GM23338 (cell line): ENCODE data around the gene TOR1AIP1. TPM values are rescaled to one million over a fixed set of nuclear protein-coding genes. Genes with fewer than 3 reads are reported as not detected.

ENCODE experiments used
- ATAC-seq: fragments of 200-7000 bp; cut with Tn5 transposase; 3 replicates; pipeline ENCODE4 v1.9.1; 2020
- DNase-seq: peaks from one replicate; pipeline ENCODE4 v3.0.0-alpha.2; 2015; ENCODE audit warnings: low spot score
- H2AFZ ChIP-seq: fragments of 200-600 bp; sonication (generic); 2 replicates; pipeline ENCODE4 v1.8.0; 2016; ENCODE audit warnings: antibody characterized with exemption, mild to moderate bottlenecking, moderate library complexity
- H3F3A ChIP-seq: fragments of 200-600 bp; sonication (generic); replicated peaks from 2 replicates; pipeline ENCODE4 v1.8.0; 2017; ENCODE audit warnings: antibody characterized with exemption, mixed run types, low read depth
- H3K27ac ChIP-seq: fragments of 200-600 bp; sonication (generic); 2 replicates; pipeline ENCODE4 v1.6.1; 2016; ENCODE audit warnings: low read depth
- H3K27me3 ChIP-seq: fragments of 200-600 bp; sonication (generic); 2 replicates; pipeline ENCODE4 v1.8.0; 2016; ENCODE audit warnings: mild to moderate bottlenecking, mixed run types, moderate library complexity; ENCODE audit not compliant: insufficient read depth
- H3K36me3 ChIP-seq: fragments of 200-600 bp; sonication (generic); 2 replicates; pipeline ENCODE4 v1.8.0; 2016; ENCODE audit warnings: mild to moderate bottlenecking; ENCODE audit not compliant: insufficient read depth
- H3K4me1 ChIP-seq: fragments of 200-600 bp; sonication (generic); 2 replicates; pipeline ENCODE4 v1.8.0; 2016; ENCODE audit warnings: mild to moderate bottlenecking, moderate library complexity; ENCODE audit not compliant: insufficient read depth
- H3K4me2 ChIP-seq: fragments of 200-600 bp; sonication (generic); 2 replicates; pipeline ENCODE4 v1.7.1; 2017; ENCODE audit warnings: mixed run types
- H3K4me3 ChIP-seq: fragments of 200-600 bp; sonication (generic); 2 replicates; pipeline ENCODE4 v1.6.1; 2016; ENCODE audit warnings: mixed run types
- H3K79me2 ChIP-seq: fragments of 200-600 bp; sonication (generic); replicated peaks from 2 replicates; pipeline ENCODE4 v1.8.0; 2017; ENCODE audit warnings: mild to moderate bottlenecking; ENCODE audit not compliant: insufficient read depth
- H3K9me2 ChIP-seq: fragments of 200-600 bp; sonication (generic); 2 replicates; pipeline ENCODE4 v1.8.0; 2017; ENCODE audit not compliant: insufficient read depth
- H4K20me1 ChIP-seq: fragments of 200-600 bp; sonication (generic); replicated peaks from 2 replicates; pipeline ENCODE4 v1.8.0; 2017; ENCODE audit warnings: mild to moderate bottlenecking; ENCODE audit not compliant: insufficient read depth
- H3K27ac Mint-ChIP-seq: 2 replicates; pipeline ENCODE4 v1.8.0; 2020; ENCODE audit warnings: inconsistent platforms, mild to moderate bottlenecking, moderate library complexity, mixed read lengths
- H3K27me3 Mint-ChIP-seq: 3 replicates; pipeline ENCODE4 v1.8.0; 2022; ENCODE audit warnings: low read depth, mild to moderate bottlenecking, moderate library complexity, mixed read lengths, inconsistent platforms; ENCODE audit not compliant: insufficient read depth, poor library complexity
- H3K36me3 Mint-ChIP-seq: 3 replicates; pipeline ENCODE4 v1.8.0; 2021; ENCODE audit warnings: low read depth, mild to moderate bottlenecking, inconsistent platforms, moderate library complexity, mixed read lengths
- H3K4me1 Mint-ChIP-seq: 3 replicates; pipeline ENCODE4 v1.8.0; 2020; ENCODE audit warnings: mild to moderate bottlenecking, inconsistent platforms, mixed read lengths
- H3K4me3 Mint-ChIP-seq: 3 replicates; pipeline ENCODE4 v1.8.0; 2021; ENCODE audit warnings: moderate library complexity, mild to moderate bottlenecking, inconsistent platforms, mixed read lengths
- H3K9me3 Mint-ChIP-seq: 3 replicates; pipeline ENCODE4 v1.8.0; 2020; ENCODE audit warnings: moderate library complexity, mild to moderate bottlenecking, inconsistent platforms, mixed read lengths
- CREB1 ChIP-seq: fragments of 250-450 bp; sonication (Bioruptor Pico); IDR thresholded peaks from 2 replicates; pipeline ENCODE4 v1.5.0; 2020; ENCODE audit warnings: low read depth, mild to moderate bottlenecking, moderate library complexity
- EZH2 ChIP-seq: fragments of 200-600 bp; sonication (generic); IDR thresholded peaks from one replicate; pipeline ENCODE4 v1.8.0; 2017; ENCODE audit warnings: antibody characterized with exemption, mild to moderate bottlenecking, low read depth; ENCODE audit not compliant: unreplicated experiment
- EZH2phosphoT487 ChIP-seq: fragments of 200-600 bp; sonication (generic); IDR thresholded peaks from one replicate; pipeline ENCODE4 v1.8.1; 2018; ENCODE audit warnings: antibody characterized with exemption; ENCODE audit not compliant: unreplicated experiment
- JUNB ChIP-seq: IDR thresholded peaks from one replicate; pipeline ENCODE4 v1.6.1; 2016; ENCODE audit warnings: antibody characterized with exemption; ENCODE audit not compliant: unreplicated experiment
- NANOG ChIP-seq: IDR thresholded peaks from 2 replicates; pipeline ENCODE4 v1.6.1; 2016; ENCODE audit warnings: antibody characterized with exemption, borderline replicate concordance
- POLR2AphosphoS5 ChIP-seq: IDR thresholded peaks from 2 replicates; pipeline ENCODE4 v1.6.1; 2016; ENCODE audit warnings: antibody characterized with exemption, low read depth
- STAT1 ChIP-seq: IDR thresholded peaks from one replicate; pipeline ENCODE4 v1.6.1; 2016; ENCODE audit warnings: antibody characterized with exemption; ENCODE audit not compliant: unreplicated experiment
- ZNF114 ChIP-seq: fragments of 250-450 bp; sonication (Bioruptor Pico); IDR thresholded peaks from 2 replicates; pipeline ENCODE4 v1.5.0; 2020; ENCODE audit warnings: mild to moderate bottlenecking, moderate library complexity
- ZNF331 ChIP-seq: fragments of 250-450 bp; sonication (Bioruptor Pico); IDR thresholded peaks from 2 replicates; pipeline ENCODE4 v1.5.0; 2020; ENCODE audit warnings: low read depth, mild to moderate bottlenecking, moderate library complexity
- polyA plus RNA-seq: library from polyadenylated mRNA; unstranded; fragments of >200 nt; fragmentation: Nextera tagmentation; extraction: Ambion mirVana; gene quantifications from 2 replicates; pipeline ENCODE4 v1.2.1, GENCODE V29; 2016
- total RNA-seq: library from RNA; depleted of rRNA; stranded (reverse); fragments of >200 nt; shearing (Covaris generic); gene quantifications from 2 replicates; pipeline ENCODE4 v1.2.3, GENCODE V29; 2014
- TF ChIP-seq, protein P1 (sequence below): IDR thresholded peaks from 2 replicates; pipeline ENCODE4 v1.6.1; 2016; ENCODE audit warnings: antibody characterized with exemption
- TF ChIP-seq, protein P2 (sequence below): fragments of 250-450 bp; sonication (Bioruptor Pico); IDR thresholded peaks from 2 replicates; pipeline ENCODE4 v1.5.0; 2020; ENCODE audit warnings: mild to moderate bottlenecking, moderate library complexity
- TF ChIP-seq, protein P3 (sequence below): IDR thresholded peaks from one replicate; pipeline ENCODE4 v1.6.1; 2018; ENCODE audit warnings: antibody characterized with exemption; ENCODE audit not compliant: unreplicated experiment
- TF ChIP-seq, protein P4 (sequence below), 2 experiments: fragments of 200-600 bp in 1 of 2; sonication (generic) in 1 of 2; conservative IDR thresholded peaks; 2 replicates each; pipeline versions ENCODE4 v1.5.1 to v1.6.1; 2016 to 2017; ENCODE audit warnings: antibody characterized with exemption in 2 of 2, low read depth in 2 of 2, mild to moderate bottlenecking in 2 of 2, moderate library complexity in 1 of 2

TOR1AIP1 gene
- total and polyA plus RNA-seq, 2 experiments from 2014 or later = 16.9 to 20.6 TPM

DNA sequence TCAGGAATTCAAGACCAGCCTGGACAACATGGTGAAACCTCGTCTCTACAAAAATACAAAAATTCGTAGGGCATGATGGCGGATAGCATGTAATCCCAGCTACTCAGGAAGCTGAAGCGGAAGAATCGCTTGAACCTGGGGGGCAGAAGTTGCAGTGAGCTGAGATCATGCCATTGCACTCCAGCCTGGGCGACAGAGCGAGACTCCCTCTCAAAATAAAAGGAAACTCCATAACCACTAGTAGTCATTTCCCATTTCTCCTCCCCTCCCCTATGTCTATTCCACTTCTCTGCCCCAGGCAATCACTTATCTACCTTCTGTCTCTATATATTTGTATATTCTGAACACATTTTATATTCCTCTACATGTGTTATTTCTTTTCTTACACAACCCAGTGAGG lies 68.6 kb downstream of the TOR1AIP1 start:
- H3K4me1 Mint-ChIP-seq = 0 out of 3 replicates have a peak, but pooled peaks cover 3% of the 10 kb centered on the region
- Histone ChIP-seq H3F3A (0 out of 2 replicates have a peak, but pooled peaks cover 3% of the 10 kb centered on the region), H2AFZ (no peak overlapping the region), H3K27ac (no peak overlapping the region), H3K4me2 (no peak overlapping the region), H3K4me1 (peaks cover 5% of the 10 kb centered on the region; the same call in 1 of the 2 replicates), H3K4me3 (no peak overlapping the region), H3K79me2 (peaks cover 4% of the 10 kb centered on the region), H4K20me1 (0 out of 2 replicates have a peak, but pooled peaks cover 1% of the 10 kb centered on the region), H3K27me3 (no peaks in the 10 kb centered on the region), H3K9me2 (no peaks in the 10 kb centered on the region), H3K36me3 (no peaks in the 10 kb centered on the region)
- TF ChIP-seq ZNF114 (no peak), STAT1 (no peak), POLR2AphosphoS5 (no peak), JUNB (no peak), EZH2 (no peak), CREB1 (no peak), NANOG (no peak), ZNF331 (CRISPR knock-in tag) (no peak), EZH2phosphoT487 (no peak)
- TF ChIP-seq, protein P1, sequence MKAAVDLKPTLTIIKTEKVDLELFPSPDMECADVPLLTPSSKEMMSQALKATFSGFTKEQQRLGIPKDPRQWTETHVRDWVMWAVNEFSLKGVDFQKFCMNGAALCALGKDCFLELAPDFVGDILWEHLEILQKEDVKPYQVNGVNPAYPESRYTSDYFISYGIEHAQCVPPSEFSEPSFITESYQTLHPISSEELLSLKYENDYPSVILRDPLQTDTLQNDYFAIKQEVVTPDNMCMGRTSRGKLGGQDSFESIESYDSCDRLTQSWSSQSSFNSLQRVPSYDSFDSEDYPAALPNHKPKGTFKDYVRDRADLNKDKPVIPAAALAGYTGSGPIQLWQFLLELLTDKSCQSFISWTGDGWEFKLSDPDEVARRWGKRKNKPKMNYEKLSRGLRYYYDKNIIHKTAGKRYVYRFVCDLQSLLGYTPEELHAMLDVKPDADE = no peak
- TF ChIP-seq, protein P2, sequence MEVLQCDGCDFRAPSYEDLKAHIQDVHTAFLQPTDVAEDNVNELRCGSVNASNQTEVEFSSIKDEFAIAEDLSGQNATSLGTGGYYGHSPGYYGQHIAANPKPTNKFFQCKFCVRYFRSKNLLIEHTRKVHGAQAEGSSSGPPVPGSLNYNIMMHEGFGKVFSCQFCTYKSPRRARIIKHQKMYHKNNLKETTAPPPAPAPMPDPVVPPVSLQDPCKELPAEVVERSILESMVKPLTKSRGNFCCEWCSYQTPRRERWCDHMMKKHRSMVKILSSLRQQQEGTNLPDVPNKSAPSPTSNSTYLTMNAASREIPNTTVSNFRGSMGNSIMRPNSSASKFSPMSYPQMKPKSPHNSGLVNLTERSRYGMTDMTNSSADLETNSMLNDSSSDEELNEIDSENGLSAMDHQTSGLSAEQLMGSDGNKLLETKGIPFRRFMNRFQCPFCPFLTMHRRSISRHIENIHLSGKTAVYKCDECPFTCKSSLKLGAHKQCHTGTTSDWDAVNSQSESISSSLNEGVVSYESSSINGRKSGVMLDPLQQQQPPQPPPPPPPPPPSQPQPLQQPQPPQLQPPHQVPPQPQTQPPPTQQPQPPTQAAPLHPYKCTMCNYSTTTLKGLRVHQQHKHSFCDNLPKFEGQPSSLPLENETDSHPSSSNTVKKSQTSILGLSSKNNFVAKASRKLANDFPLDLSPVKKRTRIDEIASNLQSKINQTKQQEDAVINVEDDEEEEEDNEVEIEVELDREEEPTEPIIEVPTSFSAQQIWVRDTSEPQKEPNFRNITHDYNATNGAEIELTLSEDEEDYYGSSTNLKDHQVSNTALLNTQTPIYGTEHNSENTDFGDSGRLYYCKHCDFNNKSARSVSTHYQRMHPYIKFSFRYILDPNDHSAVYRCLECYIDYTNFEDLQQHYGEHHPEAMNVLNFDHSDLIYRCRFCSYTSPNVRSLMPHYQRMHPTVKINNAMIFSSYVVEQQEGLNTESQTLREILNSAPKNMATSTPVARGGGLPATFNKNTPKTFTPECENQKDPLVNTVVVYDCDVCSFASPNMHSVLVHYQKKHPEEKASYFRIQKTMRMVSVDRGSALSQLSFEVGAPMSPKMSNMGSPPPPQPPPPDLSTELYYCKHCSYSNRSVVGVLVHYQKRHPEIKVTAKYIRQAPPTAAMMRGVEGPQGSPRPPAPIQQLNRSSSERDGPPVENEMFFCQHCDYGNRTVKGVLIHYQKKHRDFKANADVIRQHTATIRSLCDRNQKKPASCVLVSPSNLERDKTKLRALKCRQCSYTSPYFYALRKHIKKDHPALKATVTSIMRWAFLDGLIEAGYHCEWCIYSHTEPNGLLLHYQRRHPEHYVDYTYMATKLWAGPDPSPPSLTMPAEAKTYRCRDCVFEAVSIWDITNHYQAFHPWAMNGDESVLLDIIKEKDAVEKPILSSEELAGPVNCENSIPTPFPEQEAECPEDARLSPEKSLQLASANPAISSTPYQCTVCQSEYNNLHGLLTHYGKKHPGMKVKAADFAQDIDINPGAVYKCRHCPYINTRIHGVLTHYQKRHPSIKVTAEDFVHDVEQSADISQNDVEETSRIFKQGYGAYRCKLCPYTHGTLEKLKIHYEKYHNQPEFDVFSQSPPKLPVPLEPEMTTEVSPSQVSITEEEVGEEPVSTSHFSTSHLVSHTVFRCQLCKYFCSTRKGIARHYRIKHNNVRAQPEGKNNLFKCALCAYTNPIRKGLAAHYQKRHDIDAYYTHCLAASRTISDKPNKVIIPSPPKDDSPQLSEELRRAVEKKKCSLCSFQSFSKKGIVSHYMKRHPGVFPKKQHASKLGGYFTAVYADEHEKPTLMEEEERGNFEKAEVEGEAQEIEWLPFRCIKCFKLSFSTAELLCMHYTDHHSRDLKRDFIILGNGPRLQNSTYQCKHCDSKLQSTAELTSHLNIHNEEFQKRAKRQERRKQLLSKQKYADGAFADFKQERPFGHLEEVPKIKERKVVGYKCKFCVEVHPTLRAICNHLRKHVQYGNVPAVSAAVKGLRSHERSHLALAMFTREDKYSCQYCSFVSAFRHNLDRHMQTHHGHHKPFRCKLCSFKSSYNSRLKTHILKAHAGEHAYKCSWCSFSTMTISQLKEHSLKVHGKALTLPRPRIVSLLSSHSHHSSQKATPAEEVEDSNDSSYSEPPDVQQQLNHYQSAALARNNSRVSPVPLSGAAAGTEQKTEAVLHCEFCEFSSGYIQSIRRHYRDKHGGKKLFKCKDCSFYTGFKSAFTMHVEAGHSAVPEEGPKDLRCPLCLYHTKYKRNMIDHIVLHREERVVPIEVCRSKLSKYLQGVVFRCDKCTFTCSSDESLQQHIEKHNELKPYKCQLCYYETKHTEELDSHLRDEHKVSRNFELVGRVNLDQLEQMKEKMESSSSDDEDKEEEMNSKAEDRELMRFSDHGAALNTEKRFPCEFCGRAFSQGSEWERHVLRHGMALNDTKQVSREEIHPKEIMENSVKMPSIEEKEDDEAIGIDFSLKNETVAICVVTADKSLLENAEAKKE (CRISPR knock-in tag) = no peak
- TF ChIP-seq, protein P3, sequence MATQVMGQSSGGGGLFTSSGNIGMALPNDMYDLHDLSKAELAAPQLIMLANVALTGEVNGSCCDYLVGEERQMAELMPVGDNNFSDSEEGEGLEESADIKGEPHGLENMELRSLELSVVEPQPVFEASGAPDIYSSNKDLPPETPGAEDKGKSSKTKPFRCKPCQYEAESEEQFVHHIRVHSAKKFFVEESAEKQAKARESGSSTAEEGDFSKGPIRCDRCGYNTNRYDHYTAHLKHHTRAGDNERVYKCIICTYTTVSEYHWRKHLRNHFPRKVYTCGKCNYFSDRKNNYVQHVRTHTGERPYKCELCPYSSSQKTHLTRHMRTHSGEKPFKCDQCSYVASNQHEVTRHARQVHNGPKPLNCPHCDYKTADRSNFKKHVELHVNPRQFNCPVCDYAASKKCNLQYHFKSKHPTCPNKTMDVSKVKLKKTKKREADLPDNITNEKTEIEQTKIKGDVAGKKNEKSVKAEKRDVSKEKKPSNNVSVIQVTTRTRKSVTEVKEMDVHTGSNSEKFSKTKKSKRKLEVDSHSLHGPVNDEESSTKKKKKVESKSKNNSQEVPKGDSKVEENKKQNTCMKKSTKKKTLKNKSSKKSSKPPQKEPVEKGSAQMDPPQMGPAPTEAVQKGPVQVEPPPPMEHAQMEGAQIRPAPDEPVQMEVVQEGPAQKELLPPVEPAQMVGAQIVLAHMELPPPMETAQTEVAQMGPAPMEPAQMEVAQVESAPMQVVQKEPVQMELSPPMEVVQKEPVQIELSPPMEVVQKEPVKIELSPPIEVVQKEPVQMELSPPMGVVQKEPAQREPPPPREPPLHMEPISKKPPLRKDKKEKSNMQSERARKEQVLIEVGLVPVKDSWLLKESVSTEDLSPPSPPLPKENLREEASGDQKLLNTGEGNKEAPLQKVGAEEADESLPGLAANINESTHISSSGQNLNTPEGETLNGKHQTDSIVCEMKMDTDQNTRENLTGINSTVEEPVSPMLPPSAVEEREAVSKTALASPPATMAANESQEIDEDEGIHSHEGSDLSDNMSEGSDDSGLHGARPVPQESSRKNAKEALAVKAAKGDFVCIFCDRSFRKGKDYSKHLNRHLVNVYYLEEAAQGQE = no peak
- TF ChIP-seq, protein P4, sequence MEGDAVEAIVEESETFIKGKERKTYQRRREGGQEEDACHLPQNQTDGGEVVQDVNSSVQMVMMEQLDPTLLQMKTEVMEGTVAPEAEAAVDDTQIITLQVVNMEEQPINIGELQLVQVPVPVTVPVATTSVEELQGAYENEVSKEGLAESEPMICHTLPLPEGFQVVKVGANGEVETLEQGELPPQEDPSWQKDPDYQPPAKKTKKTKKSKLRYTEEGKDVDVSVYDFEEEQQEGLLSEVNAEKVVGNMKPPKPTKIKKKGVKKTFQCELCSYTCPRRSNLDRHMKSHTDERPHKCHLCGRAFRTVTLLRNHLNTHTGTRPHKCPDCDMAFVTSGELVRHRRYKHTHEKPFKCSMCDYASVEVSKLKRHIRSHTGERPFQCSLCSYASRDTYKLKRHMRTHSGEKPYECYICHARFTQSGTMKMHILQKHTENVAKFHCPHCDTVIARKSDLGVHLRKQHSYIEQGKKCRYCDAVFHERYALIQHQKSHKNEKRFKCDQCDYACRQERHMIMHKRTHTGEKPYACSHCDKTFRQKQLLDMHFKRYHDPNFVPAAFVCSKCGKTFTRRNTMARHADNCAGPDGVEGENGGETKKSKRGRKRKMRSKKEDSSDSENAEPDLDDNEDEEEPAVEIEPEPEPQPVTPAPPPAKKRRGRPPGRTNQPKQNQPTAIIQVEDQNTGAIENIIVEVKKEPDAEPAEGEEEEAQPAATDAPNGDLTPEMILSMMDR (conservative IDR thresholded peaks at IDR 0.05; ENCODE audit: low read depth in 2 of 2) = no peak
- DNase-seq (no peak), ATAC-seq (no peak)
- H3K36me3 Mint-ChIP-seq = no peaks in the 10 kb centered on the region
- no peak overlapping the region for H3K4me3 Mint-ChIP-seq
- no peaks in the 10 kb centered on the region for H3K9me3 Mint-ChIP-seq
- H3K27me3 Mint-ChIP-seq = peaks cover 4% of the 10 kb centered on the region
- H3K27ac Mint-ChIP-seq = no peak overlapping the region
